ENCODE results near the gene MTSS2.
A peak's percentile ranks its signal among the peaks of the same experiment; 100 is the strongest.

GRCh38 chr16:70691223-70692129, 5.6 kb upstream of the MTSS2 start:
- TF ChIP-seq CTCF (conservative IDR thresholded peaks at IDR 0.05; ENCODE audit: low read depth, low read length) (no peak), MXI1 (IDR thresholded peaks at IDR 0.05; ENCODE audit: borderline replicate concordance, low read depth, low read length) (no peak), POLR2A (IDR thresholded peaks at IDR 0.05; ENCODE audit: low read depth, low read length) (peak; percentile 29; the same call in 1 of the 2 replicates), BHLHE40 (IDR thresholded peaks at IDR 0.05; ENCODE audit: low read depth, low read length) (peak; percentile 37), CEBPB (IDR thresholded peaks at IDR 0.05; ENCODE audit: low read depth, low read length) (peak; percentile 90), ELK1 (IDR thresholded peaks at IDR 0.05; ENCODE audit: borderline replicate concordance, low read depth, low read length) (no peak), RFX5 (IDR thresholded peaks at IDR 0.05; ENCODE audit: low read depth, low read length) (no peak), SMC3 (IDR thresholded peaks at IDR 0.05; ENCODE audit: low read depth, low read length) (no peak), FOS (IDR thresholded peaks at IDR 0.05; ENCODE audit: low read depth, low read length) (no peak), MAFK (IDR thresholded peaks at IDR 0.05; ENCODE audit: low read depth, low read length) (no peak)

All from IMR-90 (cell line).